Gastroesophageal sphincter (tissue), 3 donors: Measurements from ENCODE around the gene OTUD5.
A peak's percentile ranks its signal among the peaks of the same experiment; 100 is the strongest.

Experiments
- POLR2A ChIP-seq, 2 donors: fragments of 450-650 bp; IDR thresholded peaks; one replicate each; pipeline ENCODE4 v1.6.1; 2017; ENCODE audit warnings: antibody characterized with exemption in 2 of 2, mild to moderate bottlenecking in 2 of 2, moderate library complexity in 1 of 2
- POLR2AphosphoS5 ChIP-seq: sonication (generic); formaldehyde crosslinking; IDR thresholded peaks from one replicate; pipeline ENCODE4 v1.6.1; 2017; ENCODE audit warnings: antibody characterized with exemption
- TF ChIP-seq, protein P1 (sequence below), 4 experiments: fragments of 200-600 bp in 2 of 4; fragments of 450-650 bp in 2 of 4; sonication (generic) in 1 of 4; IDR thresholded peaks; one replicate each; pipeline ENCODE4 v1.5.1; 2017 to 2019; ENCODE audit warnings: antibody characterized with exemption in 4 of 4, mild to moderate bottlenecking in 2 of 4, moderate library complexity in 2 of 4

GRCh38 chrX:48960291-48960690, 2.9 kb upstream of the OTUD5 start:
- TF ChIP-seq POLR2AphosphoS5: peak; percentile 24
- TF ChIP-seq POLR2A (IDR thresholded peaks at IDR 0.05): no peak
- TF ChIP-seq, protein P1, sequence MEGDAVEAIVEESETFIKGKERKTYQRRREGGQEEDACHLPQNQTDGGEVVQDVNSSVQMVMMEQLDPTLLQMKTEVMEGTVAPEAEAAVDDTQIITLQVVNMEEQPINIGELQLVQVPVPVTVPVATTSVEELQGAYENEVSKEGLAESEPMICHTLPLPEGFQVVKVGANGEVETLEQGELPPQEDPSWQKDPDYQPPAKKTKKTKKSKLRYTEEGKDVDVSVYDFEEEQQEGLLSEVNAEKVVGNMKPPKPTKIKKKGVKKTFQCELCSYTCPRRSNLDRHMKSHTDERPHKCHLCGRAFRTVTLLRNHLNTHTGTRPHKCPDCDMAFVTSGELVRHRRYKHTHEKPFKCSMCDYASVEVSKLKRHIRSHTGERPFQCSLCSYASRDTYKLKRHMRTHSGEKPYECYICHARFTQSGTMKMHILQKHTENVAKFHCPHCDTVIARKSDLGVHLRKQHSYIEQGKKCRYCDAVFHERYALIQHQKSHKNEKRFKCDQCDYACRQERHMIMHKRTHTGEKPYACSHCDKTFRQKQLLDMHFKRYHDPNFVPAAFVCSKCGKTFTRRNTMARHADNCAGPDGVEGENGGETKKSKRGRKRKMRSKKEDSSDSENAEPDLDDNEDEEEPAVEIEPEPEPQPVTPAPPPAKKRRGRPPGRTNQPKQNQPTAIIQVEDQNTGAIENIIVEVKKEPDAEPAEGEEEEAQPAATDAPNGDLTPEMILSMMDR (IDR thresholded peaks at IDR 0.05): no peak
